H1 (cell line): ENCODE measurements around the gene CPTP. TPM values are rescaled to one million over a fixed set of nuclear protein-coding genes. Genes with fewer than 3 reads are reported as not detected.

Source experiments
- CTCF ChIA-PET: fragments of 300-600 bp; sonication (Branson Sonifier 250); formaldehyde crosslinking; loops from one replicate; lab custom pipeline; 2021; ENCODE audit not compliant: partially characterized antibody; lab: Charles Lee
- POLR2A ChIA-PET: fragments of 300-600 bp; sonication (Branson Sonifier 250); formaldehyde crosslinking; loops from one replicate; lab custom pipeline; 2021; ENCODE audit warnings: inconsistent platforms; ENCODE audit not compliant: partially characterized antibody; lab: Charles Lee
- DNase-seq, 2 experiments: peaks; one replicate each; pipeline versions ENCODE4 v3.0.0 to v3.0.0-alpha.2; 2010 to 2022; ENCODE audit warnings: low spot score in 2 of 2, low read depth in 1 of 2, mixed read lengths in 1 of 2
- FAIRE-seq: peaks from 2 replicates; lab custom pipeline; 2011; peaks lifted over from hg19 to GRCh38; lab: Jason Lieb, UNC
- H2AFZ ChIP-seq: 2 replicates; pipeline ENCODE4 v1.8.1; 2012; ENCODE audit warnings: low read length, inconsistent platforms
- H2AK5ac ChIP-seq: 2 replicates; pipeline ENCODE4 v1.6.1; 2013; ENCODE audit warnings: low read depth, low read length
- H2BK120ac ChIP-seq: replicated peaks from 2 replicates; pipeline ENCODE3; 2013; ENCODE audit warnings: low read depth, low read length, inconsistent platforms
- H2BK12ac ChIP-seq: 2 replicates; pipeline ENCODE4 v1.6.1; 2013; ENCODE audit warnings: low read depth, low read length
- H2BK15ac ChIP-seq: 2 replicates; pipeline ENCODE4 v1.6.1; 2013; ENCODE audit warnings: low read length
- H2BK20ac ChIP-seq: 2 replicates; pipeline ENCODE4 v1.6.1; 2013; ENCODE audit warnings: low read length
- H2BK5ac ChIP-seq: 2 replicates; pipeline ENCODE4 v1.6.1; 2013; ENCODE audit warnings: low read depth, low read length
- H3K14ac ChIP-seq: 2 replicates; pipeline ENCODE4 v1.6.1; 2013; ENCODE audit warnings: inconsistent platforms; ENCODE audit not compliant: insufficient read length
- H3K18ac ChIP-seq: 2 replicates; pipeline ENCODE4 v1.6.1; 2013; ENCODE audit warnings: low read length; ENCODE audit errors: extremely low read depth
- H3K23ac ChIP-seq: 2 replicates; pipeline ENCODE4 v1.6.1; 2013; ENCODE audit warnings: inconsistent platforms; ENCODE audit not compliant: insufficient read length
- H3K23me2 ChIP-seq: 2 replicates; pipeline ENCODE4 v1.6.1; 2013; ENCODE audit warnings: low read depth, low read length
- H3K27ac ChIP-seq: 2 replicates; pipeline ENCODE4 v1.6.1; 2011; ENCODE audit warnings: low read depth, low read length, inconsistent platforms
- H3K27me3 ChIP-seq, 4 experiments: replicated peaks in 1 of 4; 1 replicate in 1 of 4; 2 replicates in 3 of 4; pipeline versions ENCODE4 v1.6.1 to v1.8.1; 2011 to 2013; ENCODE audit warnings: low read length in 3 of 4, mild to moderate bottlenecking in 3 of 4, inconsistent platforms in 2 of 4, mixed read lengths in 2 of 4, moderate library complexity in 1 of 4; ENCODE audit not compliant: control insufficient read depth in 3 of 4, insufficient read depth in 3 of 4; ENCODE audit errors: extremely low read depth in 1 of 4
- H3K36me3 ChIP-seq, 4 experiments: 2 replicates each; pipeline versions ENCODE4 v1.6.1 to v1.8.1; 2011 to 2013; ENCODE audit warnings: mild to moderate bottlenecking in 4 of 4, low read length in 3 of 4, moderate library complexity in 2 of 4, control low read depth in 1 of 4, inconsistent platforms in 1 of 4; ENCODE audit not compliant: insufficient read depth in 4 of 4, control insufficient read depth in 2 of 4
- H3K4ac ChIP-seq: replicated peaks from 2 replicates; pipeline ENCODE3; 2013; ENCODE audit warnings: low read length, low read depth, mixed read lengths, inconsistent platforms; ENCODE audit not compliant: insufficient read length
- H3K4me1 ChIP-seq, 4 experiments: replicated peaks in 1 of 4; 1 replicate in 1 of 4; 2 replicates in 3 of 4; pipeline versions ENCODE4 v1.6.1 to v1.8.1; 2011 to 2013; ENCODE audit warnings: low read length in 3 of 4, inconsistent platforms in 2 of 4, mixed read lengths in 1 of 4; ENCODE audit not compliant: insufficient read depth in 4 of 4, control insufficient read depth in 3 of 4
- H3K4me2 ChIP-seq, 2 experiments: 2 replicates each; pipeline versions ENCODE4 v1.6.1 to v1.8.1; 2011 to 2013; ENCODE audit warnings: low read depth in 2 of 2, low read length in 2 of 2, control low read depth in 1 of 2, inconsistent platforms in 1 of 2, mild to moderate bottlenecking in 1 of 2; ENCODE audit not compliant: insufficient read depth in 1 of 2
- H3K4me3 ChIP-seq, 4 experiments: fragments of 200-600, 300-600 bp in 1 of 4; sonication (generic), shearing (Covaris generic), sonication (Bioruptor Twin) in 1 of 4; 2 replicates each; pipeline versions ENCODE4 v1.5.1 to v1.8.1; 2011 to 2016; ENCODE audit warnings: low read length in 4 of 4, low read depth in 3 of 4, control low read depth in 2 of 4, inconsistent platforms in 2 of 4, mild to moderate bottlenecking in 2 of 4, mixed read lengths in 1 of 4, moderate library complexity in 1 of 4; ENCODE audit not compliant: insufficient read depth in 2 of 4; ENCODE audit errors: extremely low read depth in 1 of 4
- H3K56ac ChIP-seq: replicated peaks from 2 replicates; pipeline ENCODE3; 2013; ENCODE audit warnings: low read depth, mild to moderate bottlenecking, mixed read lengths, low read length, inconsistent platforms; ENCODE audit not compliant: insufficient read length
- H3K79me1 ChIP-seq: 2 replicates; pipeline ENCODE4 v1.6.1; 2013; ENCODE audit warnings: low read depth, low read length, control low read depth
- H3K79me2 ChIP-seq, 2 experiments: 2 replicates each; pipeline versions ENCODE4 v1.6.1 to v1.8.1; 2012 to 2013; ENCODE audit warnings: low read length in 2 of 2, mild to moderate bottlenecking in 2 of 2, inconsistent platforms in 1 of 2; ENCODE audit not compliant: insufficient read depth in 2 of 2, control insufficient read depth in 1 of 2
- H3K9ac ChIP-seq, 4 experiments: replicated peaks in 1 of 4; 1 replicate in 1 of 4; 2 replicates in 3 of 4; pipeline versions ENCODE4 v1.6.1 to v1.8.1; 2011 to 2013; ENCODE audit warnings: low read depth in 3 of 4, low read length in 3 of 4, control low read depth in 2 of 4, mild to moderate bottlenecking in 2 of 4, moderate library complexity in 2 of 4, inconsistent platforms in 1 of 4; ENCODE audit errors: extremely low read depth in 1 of 4
- H3K9me3 ChIP-seq, 2 experiments: 2 replicates each; pipeline versions ENCODE4 v1.6.1 to v1.8.1; 2012 to 2013; ENCODE audit warnings: mild to moderate bottlenecking in 2 of 2, moderate library complexity in 2 of 2, control low read depth in 1 of 2, inconsistent platforms in 1 of 2, low read depth in 1 of 2, low read length in 1 of 2, mixed read lengths in 1 of 2; ENCODE audit not compliant: insufficient read depth in 2 of 2
- H4K20me1 ChIP-seq, 2 experiments: replicated peaks in 1 of 2; 2 replicates each; pipeline versions ENCODE3 to v1.8.1; 2011 to 2013; ENCODE audit warnings: inconsistent platforms in 2 of 2, low read length in 2 of 2, mild to moderate bottlenecking in 1 of 2; ENCODE audit not compliant: insufficient read depth in 2 of 2, control insufficient read depth in 1 of 2
- H4K5ac ChIP-seq: 2 replicates; pipeline ENCODE4 v1.6.1; 2013; ENCODE audit warnings: low read length, low read depth, mixed read lengths, inconsistent platforms; ENCODE audit not compliant: insufficient read length
- H4K8ac ChIP-seq: 2 replicates; pipeline ENCODE4 v1.8.0; 2013; ENCODE audit warnings: mild to moderate bottlenecking, moderate library complexity, low read length, inconsistent platforms; ENCODE audit not compliant: insufficient read depth; ENCODE audit errors: extremely low read depth
- H4K91ac ChIP-seq: replicated peaks from 2 replicates; pipeline ENCODE3; 2013; ENCODE audit warnings: low read length, mixed read lengths, inconsistent platforms; ENCODE audit not compliant: insufficient read length
- ASH2L ChIP-seq: fragments of 200-600, 300-600 bp; sonication (generic); IDR thresholded peaks from one replicate; pipeline ENCODE4 v1.7.1; 2017; ENCODE audit warnings: low read length
- BACH1 ChIP-seq: IDR thresholded peaks from 2 replicates; pipeline ENCODE4 v1.6.1; 2012; ENCODE audit warnings: low read length, improper control_type of control experiment
- BCL11A ChIP-seq, 2 experiments: IDR thresholded peaks; one replicate each; pipeline ENCODE4 v1.6.1; 2011; ENCODE audit warnings: low read depth in 2 of 2, low read length in 2 of 2, mild to moderate bottlenecking in 2 of 2
- CTCF ChIP-seq, 3 experiments: IDR thresholded peaks; 1 replicate in 2 of 3; 2 replicates in 1 of 3; pipeline versions ENCODE4 v1.5.1 to v1.6.1; 2011; ENCODE audit warnings: low read length in 3 of 3, mild to moderate bottlenecking in 3 of 3, inconsistent platforms in 2 of 3, low read depth in 1 of 3, moderate library complexity in 1 of 3; ENCODE audit not compliant: insufficient read depth in 1 of 3; ENCODE audit errors: control extremely low read depth in 1 of 3
- EGR1 ChIP-seq: IDR thresholded peaks from 2 replicates; pipeline ENCODE4 v1.6.1; 2011; ENCODE audit warnings: low read depth, low read length, borderline replicate concordance
- NANOG ChIP-seq: IDR thresholded peaks from 2 replicates; pipeline ENCODE4 v1.6.1; 2011; ENCODE audit warnings: low read length, low read depth, mild to moderate bottlenecking, inconsistent platforms; ENCODE audit not compliant: insufficient read depth, poor library complexity, severe bottlenecking
- POLR2AphosphoS5 ChIP-seq: IDR thresholded peaks from 2 replicates; pipeline ENCODE4 v1.6.1; 2011; ENCODE audit warnings: low read depth, low read length
- RAD21 ChIP-seq, 2 experiments: IDR thresholded peaks in 1 of 2; conservative IDR thresholded peaks in 1 of 2; 2 replicates each; pipeline ENCODE4 v1.6.1; 2011; ENCODE audit warnings: low read depth in 2 of 2, low read length in 2 of 2, improper control_type of control experiment in 1 of 2, inconsistent platforms in 1 of 2, mild to moderate bottlenecking in 1 of 2, moderate library complexity in 1 of 2
- RBBP5 ChIP-seq: IDR thresholded peaks from 2 replicates; pipeline ENCODE4 v1.7.1; 2012; ENCODE audit warnings: low read depth, mild to moderate bottlenecking, inconsistent platforms, low read length, moderate library complexity, borderline replicate concordance
- WGBS, 2 experiments: shearing (Covaris generic) in 1 of 2; methylation state at CpG; one replicate each; pipeline versions ENCODE4 v1.1.6 to v1.1.7; 2013 to 2015; ENCODE audit warnings: low lambda C conversion rate in 2 of 2, mixed read lengths in 2 of 2, inconsistent platforms in 1 of 2, low coverage in 1 of 2, missing lambda C conversion rate in 1 of 2; ENCODE audit not compliant: insufficient replicate concordance in 2 of 2, insufficient coverage in 1 of 2, insufficient read length in 1 of 2; ENCODE audit errors: extremely low coverage in 1 of 2, missing lambda C conversion rate in 1 of 2; 5-methylcytosine and 5-hydroxymethylcytosine counted together
- polyA plus RNA-seq, 7 experiments: library from polyadenylated mRNA; depleted of rRNA in 3 of 7; stranded (reverse) in 5 of 7; unstranded in 2 of 7; fragments of >200 nt in 5 of 7; fragments of 200-250 nt in 2 of 7; gene quantifications; 1 replicate in 5 of 7; 2 replicates in 1 of 7; 4 replicates in 1 of 7; pipeline versions ENCODE4 v1.2.1 to v1.2.3, GENCODE V29; 2011 to 2013; ENCODE audit warnings: missing spikeins in 2 of 7, mixed read lengths in 2 of 7
- total RNA-seq: library from RNA; stranded (reverse); fragmentation: NEBNext Ultra II Directional; extraction: Animal tissue kit (Norgen Biotek cat#: 25700); gene quantifications from 2 replicates; pipeline ENCODE4 v1.2.1, GENCODE V29; 2021

CPTP gene
- total and polyA plus RNA-seq, 2 of the 8 experiments (the other 6 are each of a cell fraction or from before 2014, with no cell fraction given) = 8.1 to 10.6 TPM

- CTCF ChIA-PET = interaction anchor here (0.6 to 1.5 kb wide), 5 partner anchors 18 to 326 kb away, joined by 3 to 5 read pairs (median 3); no protein-coding TSS in a partner anchor
- no peak overlapping the region for H3K18ac ChIP-seq
- H3K27me3 ChIP-seq = peaks cover 0 to 4% (median 1%) of the 10 kb centered on the region in 4 experiments; a peak in 1 of 7 replicates
- H3K27ac ChIP-seq = no peak overlapping the region
- 0 out of 2 replicates have a peak overlapping the region, but pooled peaks have one; percentile 13 for H2BK20ac ChIP-seq
- no peaks in the 10 kb centered on the region for H3K36me3 ChIP-seq
- peaks cover 0 to 33% (median 23%) of the 10 kb centered on the region in 4 experiments; a peak in 6 of 7 replicates for H3K4me1 ChIP-seq
- no peak overlapping the region for H4K91ac ChIP-seq
- FAIRE-seq = no peak
- DNase-seq = no peak
- peak overlapping the region; percentile 51; the same call in 1 of the 2 replicates for H4K8ac ChIP-seq
- 87% methylated on average over 28 of the region's 31 CpGs; no CpG with 5 or more reads in 1 of the 2 experiments for WGBS, 2 experiments
- no peaks in the 10 kb centered on the region for H3K9me3 ChIP-seq
- H3K14ac ChIP-seq = no peak overlapping the region
- peaks cover 0 to 6% of the 10 kb centered on the region in 2 experiments; a peak in 1 of 4 replicates for H3K79me2 ChIP-seq
- 0 out of 2 replicates have a peak overlapping the region, but pooled peaks have one; percentile 25 for H2BK15ac ChIP-seq
- H3K4me3 ChIP-seq = no peak overlapping the region
- H3K56ac ChIP-seq = no peak overlapping the region
- no peak overlapping the region for H4K5ac ChIP-seq
- no peak overlapping the region for H2AFZ ChIP-seq
- H3K79me1 ChIP-seq = peaks cover 4% of the 10 kb centered on the region; the same call in 1 of the 2 replicates
- POLR2A ChIA-PET = interaction anchor here (0.6 to 2.9 kb wide), 3 partner anchors 9 to 148 kb away, joined by 3 to 11 read pairs (median 3); no protein-coding TSS in a partner anchor
- no peak overlapping the region for H3K4me2 ChIP-seq
- peak overlapping the region; percentile 75; the same call in 1 of the 2 replicates for H2BK12ac ChIP-seq
- H3K23ac ChIP-seq = no peak overlapping the region
- H2BK120ac ChIP-seq = no peak overlapping the region
- H3K23me2 ChIP-seq = peaks cover 9% of the 10 kb centered on the region; the same call in 1 of the 2 replicates
- peaks cover 5 to 23% of the 10 kb centered on the region in 2 experiments for H4K20me1 ChIP-seq
- H3K9ac ChIP-seq = no peak overlapping the region
- no peak overlapping the region; the same call in 1 of the 2 replicates for H2BK5ac ChIP-seq
- no peak overlapping the region for H3K4ac ChIP-seq
- H2AK5ac ChIP-seq = 0 out of 2 replicates have a peak overlapping the region, but pooled peaks have one; percentile 16
- TF ChIP-seq BCL11A (IDR thresholded peaks at IDR 0.05; ENCODE audit: low read depth in 2 of 2, low read length in 2 of 2) (no peak), CTCF (IDR thresholded peaks at IDR 0.05; ENCODE audit: control extremely low read depth in 1 of 3, insufficient read depth in 1 of 3, low read depth in 1 of 3, low read length in 3 of 3) (no peak), POLR2AphosphoS5 (no peak), EGR1 (no peak), NANOG (no peak), ASH2L (no peak), RBBP5 (no peak), RAD21 (IDR thresholded peaks at IDR 0.05 in 1 of 2, conservative IDR thresholded peaks at IDR 0.05 in 1 of 2; ENCODE audit: low read depth in 2 of 2, low read length in 2 of 2) (no peak), BACH1 (no peak)
Measured at GRCh38 chr1:1302951-1303509, 21.6 kb upstream of the CPTP start.
